ENCODE data around the gene BMI1.

GRCh38 chr10:22351131-22351703, 30.3 kb downstream of the BMI1 start:
- TF ChIP-seq CTCF (IDR thresholded peaks at IDR 0.05): no peak
- no peak for TF ChIP-seq EP300 (IDR thresholded peaks at IDR 0.05; ENCODE audit: low read depth)
